Measurements from ENCODE around the gene CDK13. TPM values are rescaled to one million over a fixed set of nuclear protein-coding genes. Genes with fewer than 3 reads are reported as not detected.

Gene CDK13
- 64.1 and 72.8 TPM in 2 replicates for total RNA-seq

DNA sequence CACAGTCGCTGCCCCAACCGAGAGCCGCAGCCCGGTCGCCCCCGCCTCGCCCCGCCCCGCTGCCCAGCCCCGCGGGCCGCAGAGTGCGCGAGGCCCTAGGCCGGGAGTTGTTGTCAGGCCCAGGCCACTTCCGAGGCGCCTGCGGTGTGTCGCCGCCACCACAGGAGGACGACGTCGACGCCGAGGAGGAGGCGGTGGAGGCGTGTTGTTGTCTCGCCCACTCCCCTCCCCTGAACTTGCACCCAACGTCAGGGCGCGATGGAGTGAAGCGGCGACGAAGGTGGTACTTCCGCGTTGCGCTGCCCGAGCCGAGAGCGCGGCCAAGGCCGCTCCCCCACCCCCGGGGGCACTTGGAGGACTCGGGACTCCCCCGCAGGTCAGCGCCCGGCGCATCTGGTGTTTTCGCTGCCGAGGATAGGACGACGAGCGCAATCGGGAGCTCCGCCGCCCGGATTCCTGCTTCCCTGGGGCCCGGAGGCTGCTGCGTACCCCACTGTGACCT, at the start of gene CDK13:
Gene CDK13 (plus strand): TSS at position 286 of the 502 bp plus-strand sequence. CDS start 386 bp downstream, outside the sequence.

DNA sequence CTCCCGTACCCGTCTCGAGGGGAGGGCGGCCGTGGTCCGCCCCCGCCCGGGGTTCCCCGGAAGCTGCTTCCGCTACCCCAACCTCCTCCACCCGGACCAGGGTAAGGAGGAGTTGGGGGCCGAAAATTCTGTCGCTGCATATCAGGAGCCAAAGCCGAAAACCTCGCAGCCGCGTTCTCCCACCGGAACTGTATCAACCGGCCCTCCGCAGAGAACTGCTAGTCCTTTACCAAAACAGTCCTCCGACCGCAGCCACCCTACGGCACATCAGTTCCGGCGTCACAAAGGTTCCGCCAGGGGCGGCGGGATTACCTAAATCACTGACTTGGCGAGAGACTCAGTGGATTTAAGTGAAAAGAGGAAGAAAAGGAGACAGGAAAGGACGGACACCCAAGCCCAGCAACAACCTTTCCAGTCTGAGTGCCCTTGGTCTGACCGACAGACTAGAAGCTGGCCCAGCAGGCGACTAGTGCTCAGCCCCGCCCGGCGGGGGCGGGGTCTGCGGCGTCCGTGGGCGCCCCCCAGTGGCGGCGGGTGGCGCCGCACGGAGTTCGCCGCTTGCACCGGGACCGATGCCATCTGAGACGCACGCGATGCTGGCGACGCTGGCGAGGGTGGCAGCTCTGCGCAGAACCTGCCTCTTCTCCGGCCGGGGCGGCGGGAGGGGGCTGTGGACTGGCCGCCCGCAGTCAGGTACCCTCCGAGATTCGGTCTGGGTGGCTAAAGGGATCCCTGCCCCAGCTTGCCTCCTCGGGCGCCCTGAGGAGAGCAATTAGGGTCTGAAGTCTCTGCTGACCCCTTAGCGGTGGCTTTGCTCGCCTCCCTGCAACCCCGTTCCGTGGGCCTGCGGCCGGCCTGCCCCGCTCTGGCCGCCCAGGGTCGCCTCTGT, 184.6 kb downstream of the CDK13 start, which contains the start of the genes MPLKIP and SUGCT:
Gene MPLKIP (minus strand): TSS at position 195 of the 889 bp plus-strand sequence. CDS start 55 bp downstream, at position 140.
Gene SUGCT (plus strand): TSS at position 578 of the 889 bp plus-strand sequence.

Small RNA genes within 50 kb of the gene (small RNA-seq; reads per million reads assigned to genes)
- gene AC006023.1 (not detected), gene AC006023.2 (not detected)

Other genes starting within 250 kb of the CDK13 start
- 20.6 and 29.6 TPM in 2 replicates for gene MPLKIP, start 184.4 kb downstream of the CDK13 start, total RNA-seq
- 1.4 and 2.0 TPM in 2 replicates for gene SUGCT, start 184.7 kb downstream of the CDK13 start, total RNA-seq